ENCODE measurements around the gene NR0B1.

Gene NR0B1

DNA sequence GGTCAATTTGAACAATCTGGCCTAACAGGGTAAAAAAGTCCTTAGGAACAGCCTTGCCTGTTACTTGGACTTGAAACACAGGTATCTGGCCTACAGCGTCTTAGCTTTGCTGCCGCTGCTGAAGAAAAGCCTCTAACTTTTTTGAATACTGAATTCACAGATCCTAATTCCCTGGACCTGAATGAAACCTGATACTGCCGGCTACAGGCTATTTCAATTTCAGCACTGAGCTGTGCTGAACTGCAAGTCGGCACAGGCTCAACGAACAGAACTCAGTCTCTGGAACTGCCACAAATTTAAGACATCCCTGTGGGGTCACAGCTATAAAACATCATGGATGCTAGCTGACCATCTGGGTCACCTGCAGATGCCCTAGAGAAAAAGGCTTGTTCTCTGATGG, 7.2 kb downstream of the NR0B1 start:
- TF ChIP-seq, protein P1, sequence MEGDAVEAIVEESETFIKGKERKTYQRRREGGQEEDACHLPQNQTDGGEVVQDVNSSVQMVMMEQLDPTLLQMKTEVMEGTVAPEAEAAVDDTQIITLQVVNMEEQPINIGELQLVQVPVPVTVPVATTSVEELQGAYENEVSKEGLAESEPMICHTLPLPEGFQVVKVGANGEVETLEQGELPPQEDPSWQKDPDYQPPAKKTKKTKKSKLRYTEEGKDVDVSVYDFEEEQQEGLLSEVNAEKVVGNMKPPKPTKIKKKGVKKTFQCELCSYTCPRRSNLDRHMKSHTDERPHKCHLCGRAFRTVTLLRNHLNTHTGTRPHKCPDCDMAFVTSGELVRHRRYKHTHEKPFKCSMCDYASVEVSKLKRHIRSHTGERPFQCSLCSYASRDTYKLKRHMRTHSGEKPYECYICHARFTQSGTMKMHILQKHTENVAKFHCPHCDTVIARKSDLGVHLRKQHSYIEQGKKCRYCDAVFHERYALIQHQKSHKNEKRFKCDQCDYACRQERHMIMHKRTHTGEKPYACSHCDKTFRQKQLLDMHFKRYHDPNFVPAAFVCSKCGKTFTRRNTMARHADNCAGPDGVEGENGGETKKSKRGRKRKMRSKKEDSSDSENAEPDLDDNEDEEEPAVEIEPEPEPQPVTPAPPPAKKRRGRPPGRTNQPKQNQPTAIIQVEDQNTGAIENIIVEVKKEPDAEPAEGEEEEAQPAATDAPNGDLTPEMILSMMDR (IDR thresholded peaks at IDR 0.05; ENCODE audit: borderline replicate concordance, insufficient read depth, low read depth, low read length): no peak
- no peak overlapping the region for H3K4me3 ChIP-seq (ENCODE audit: low read depth, low read length)

DNA sequence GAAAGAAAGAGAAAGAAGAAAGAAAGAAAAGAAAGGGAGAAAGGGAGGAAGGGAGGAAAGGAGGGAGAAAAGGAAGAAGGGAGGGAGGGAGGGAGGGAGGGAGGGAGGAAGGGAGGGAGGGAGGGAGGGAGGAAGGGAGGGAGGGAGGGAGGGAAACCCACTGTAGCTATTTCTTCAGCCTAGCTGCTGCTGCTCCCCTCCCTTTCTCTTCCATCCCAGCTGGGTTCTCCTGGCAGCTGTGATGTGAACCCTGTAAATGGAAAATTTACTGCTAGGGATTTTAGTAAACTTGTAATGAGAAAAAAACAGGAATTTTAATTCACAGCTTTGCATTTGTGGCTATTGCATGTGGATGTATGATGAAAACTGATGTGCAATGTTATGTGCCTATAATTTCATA, 8.0 kb downstream of the NR0B1 start:
- H3K4me3 ChIP-seq (ENCODE audit: low read depth, low read length): no peak overlapping the region
- TF ChIP-seq, protein P1 (IDR thresholded peaks at IDR 0.05; ENCODE audit: borderline replicate concordance, insufficient read depth, low read depth, low read length): no peak

DNA sequence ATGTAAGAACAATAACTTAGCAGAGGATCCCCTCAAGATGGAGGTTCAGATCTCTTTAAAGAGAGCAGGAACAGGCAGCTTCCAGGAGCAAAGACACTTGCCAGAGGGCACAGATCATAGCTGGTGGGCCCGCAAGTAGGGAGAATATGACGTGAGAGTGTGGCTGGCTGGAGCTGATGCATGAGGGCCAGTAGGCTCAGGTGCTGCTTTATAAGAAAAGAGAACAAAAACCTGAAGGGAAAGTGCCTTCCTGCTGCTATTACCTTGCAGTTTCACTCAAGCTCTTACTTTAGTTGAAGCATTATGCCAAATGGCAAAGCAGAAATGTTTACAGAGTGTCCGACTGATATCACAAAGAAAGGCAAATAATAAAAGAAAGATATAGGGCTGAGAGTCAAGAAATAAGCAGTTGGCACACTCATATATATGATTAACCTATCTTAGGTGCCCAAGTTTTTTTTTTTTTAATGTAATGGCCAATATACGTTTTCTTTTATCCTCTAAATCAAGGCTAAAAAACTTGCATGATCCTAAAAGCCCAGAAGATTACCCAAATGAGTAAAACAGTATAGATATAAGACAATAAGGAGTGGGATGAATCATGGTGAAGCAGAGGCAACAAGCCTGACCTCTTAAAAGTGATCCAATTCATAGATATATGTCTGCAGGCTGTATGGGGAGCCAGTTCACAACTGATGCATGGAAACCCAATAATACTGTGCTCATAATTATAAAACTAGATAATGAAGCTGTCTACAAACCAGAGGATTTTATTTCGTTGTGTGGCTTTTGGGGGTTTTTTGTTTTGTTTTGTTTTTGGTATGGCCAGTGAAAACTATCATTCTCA, 12.6 kb downstream of the NR0B1 start:
- TF ChIP-seq, protein P1 (IDR thresholded peaks at IDR 0.05; ENCODE audit: borderline replicate concordance, insufficient read depth, low read depth, low read length): no peak
- H3K4me3 ChIP-seq (ENCODE audit: low read depth, low read length): no peak overlapping the region

DNA sequence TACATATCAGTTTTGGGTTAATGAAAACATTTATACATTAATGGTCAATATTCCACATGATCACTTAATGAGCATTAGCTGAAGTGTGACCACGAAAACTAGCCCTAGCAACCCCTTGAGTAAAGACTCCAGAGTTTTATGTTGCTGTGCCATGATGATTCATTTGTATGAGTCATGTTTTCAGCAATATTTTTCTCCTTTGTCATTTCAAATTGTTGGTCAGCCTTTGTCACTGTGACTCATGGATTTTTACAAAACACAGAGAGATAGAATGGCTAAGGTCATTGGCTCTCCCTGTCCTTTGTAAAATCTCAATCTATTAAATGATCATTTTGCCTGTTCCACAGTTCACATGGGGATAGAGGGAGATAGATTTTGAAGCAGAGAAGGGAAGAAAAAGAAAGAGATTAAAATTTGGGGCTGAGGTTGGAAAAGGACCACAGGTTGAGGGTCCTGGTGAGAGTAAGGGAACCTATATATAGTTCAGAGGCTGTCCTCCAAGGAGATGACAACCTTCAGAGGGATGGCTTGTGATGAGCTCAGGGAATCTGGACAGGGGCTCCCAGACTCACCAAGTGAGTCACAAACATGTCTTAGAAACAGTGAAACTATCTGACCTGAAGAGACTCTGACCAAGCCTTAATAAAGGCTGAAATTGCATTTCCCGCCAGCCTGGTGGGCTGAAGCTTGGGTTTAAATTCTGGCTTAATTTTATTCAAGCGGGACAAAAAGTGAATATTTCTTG, 25.6 kb downstream of the NR0B1 start:
- TF ChIP-seq, protein P1 (IDR thresholded peaks at IDR 0.05; ENCODE audit: borderline replicate concordance, insufficient read depth, low read depth, low read length): no peak
- H3K4me3 ChIP-seq (ENCODE audit: low read depth, low read length): no peak overlapping the region

DNA sequence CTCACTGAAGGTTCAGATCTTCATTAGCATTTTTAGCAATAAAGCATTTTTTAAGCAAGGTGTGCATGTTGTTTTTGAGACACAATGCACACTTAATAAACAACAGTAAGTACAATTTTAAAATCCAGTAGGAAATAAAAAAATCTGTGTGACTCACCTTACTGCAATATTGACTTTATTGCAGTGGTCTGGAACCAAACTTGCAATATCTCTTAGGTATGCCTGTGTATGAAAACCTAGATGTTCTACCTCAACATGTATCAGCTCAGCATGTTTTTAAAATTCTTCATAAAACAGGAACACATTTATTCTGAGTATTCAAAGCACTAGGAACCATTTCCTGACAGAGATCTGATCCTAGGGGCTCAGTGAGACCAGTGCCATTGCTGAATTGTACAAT, 26.7 kb downstream of the NR0B1 start:
- TF ChIP-seq, protein P1 (IDR thresholded peaks at IDR 0.05; ENCODE audit: borderline replicate concordance, insufficient read depth, low read depth, low read length): no peak

DNA sequence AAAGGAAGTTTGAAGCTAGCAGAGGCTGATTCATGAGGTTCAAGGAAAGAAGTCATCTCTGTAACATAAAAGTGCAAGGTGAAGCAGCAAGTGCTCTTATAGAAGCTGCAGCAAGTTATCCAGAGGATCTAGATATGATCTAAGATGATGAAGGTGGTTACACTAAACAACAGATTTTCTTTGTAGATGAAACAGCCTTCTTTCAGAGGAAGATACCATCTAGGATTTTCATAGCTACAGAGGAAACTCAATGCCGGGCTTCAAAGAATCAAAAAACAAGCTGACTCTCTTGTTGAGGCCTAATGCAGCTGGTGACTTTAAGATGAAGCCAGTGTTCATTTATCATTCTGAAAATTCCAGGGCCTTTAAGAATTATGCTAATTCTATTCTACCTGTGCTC, 28.8 kb downstream of the NR0B1 start:
- TF ChIP-seq, protein P1 (IDR thresholded peaks at IDR 0.05; ENCODE audit: borderline replicate concordance, insufficient read depth, low read depth, low read length): no peak
- H3K4me3 ChIP-seq (ENCODE audit: low read depth, low read length): no peak overlapping the region

More for the DNA sequence above, 26.7 kb downstream of the NR0B1 start:
- no peak overlapping the region for H3K4me3 ChIP-seq (ENCODE audit: low read depth, low read length)

Data from GM12875 (cell line).